Left ventricle myocardium inferior (tissue), 1 donor: ENCODE measurements around the gene SMARCA4. TPM values are rescaled to one million over a fixed set of nuclear protein-coding genes. Genes with fewer than 3 reads are reported as not detected.

Source experiments
- DNase-seq: peaks from one replicate; pipeline ENCODE4 v3.0.0-alpha.2; 2020
- H3K27ac ChIP-seq: fragments of 200-600 bp; replicated peaks from 2 replicates; pipeline ENCODE4 v1.8.0; 2021
- H3K27me3 ChIP-seq: fragments of 200-600 bp; 2 replicates; pipeline ENCODE4 v1.8.0; 2021; ENCODE audit warnings: low read depth
- H3K36me3 ChIP-seq: fragments of 200-600 bp; 2 replicates; pipeline ENCODE4 v1.8.0; 2021
- H3K4me1 ChIP-seq: fragments of 200-600 bp; 2 replicates; pipeline ENCODE4 v1.8.0; 2021
- H3K4me3 ChIP-seq: fragments of 200-600 bp; 2 replicates; pipeline ENCODE4 v1.8.0; 2021; ENCODE audit warnings: mild to moderate bottlenecking, moderate library complexity
- H3K9me3 ChIP-seq: fragments of 200-600 bp; replicated peaks from 2 replicates; pipeline ENCODE4 v1.8.0; 2021
- intact Hi-C: fragments of 100-400 bp; cut with micrococcal nuclease; formaldehyde crosslinking; loops from one replicate; pipeline ENCODE4 v1.11.0; 2022
- total RNA-seq: library from RNA; stranded (reverse); fragmentation: NEBNext Ultra II Directional; extraction: Animal tissue kit (Norgen Biotek cat#: 25700); gene quantifications from one replicate; pipeline ENCODE4 v1.2.1, GENCODE V29; 2021
- TF ChIP-seq, protein P1 (sequence below): fragments of 200-600 bp; IDR thresholded peaks from 2 replicates; pipeline ENCODE4 v1.8.0; 2021; ENCODE audit warnings: antibody characterized with exemption, mild to moderate bottlenecking, borderline replicate concordance
- donor health status: DM: no; HTN: yes; CAD: no; lungs with severe emphysema.

The SMARCA4 gene
- total RNA-seq, 1 donor from 2014 or later = 38.8 TPM

DNA sequence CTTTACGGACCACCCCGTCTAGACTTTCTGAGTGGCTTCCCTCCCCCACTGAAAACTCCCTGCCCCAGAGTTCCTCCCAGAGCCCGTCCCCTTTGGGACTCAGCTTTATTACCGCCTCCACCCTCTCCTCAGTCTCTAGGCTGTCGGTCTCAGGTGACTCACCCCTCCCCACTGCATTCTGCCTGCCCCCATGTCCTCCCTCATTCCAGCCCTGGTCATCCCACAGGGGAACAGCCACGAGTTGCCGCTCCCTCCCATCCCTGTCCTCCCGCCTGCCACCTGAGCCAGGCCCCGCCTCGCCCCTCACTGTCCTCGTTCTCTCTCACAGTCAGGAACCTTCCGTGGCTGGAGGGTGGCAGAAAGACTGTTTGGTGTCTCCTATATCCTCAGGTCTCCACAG lies 57.3 kb downstream of the SMARCA4 start:
- H3K9me3 ChIP-seq = no peaks in the 10 kb centered on the region
- peaks cover 99% of the 10 kb centered on the region for H3K36me3 ChIP-seq
- no peaks in the 10 kb centered on the region for H3K4me1 ChIP-seq
- TF ChIP-seq, protein P1, sequence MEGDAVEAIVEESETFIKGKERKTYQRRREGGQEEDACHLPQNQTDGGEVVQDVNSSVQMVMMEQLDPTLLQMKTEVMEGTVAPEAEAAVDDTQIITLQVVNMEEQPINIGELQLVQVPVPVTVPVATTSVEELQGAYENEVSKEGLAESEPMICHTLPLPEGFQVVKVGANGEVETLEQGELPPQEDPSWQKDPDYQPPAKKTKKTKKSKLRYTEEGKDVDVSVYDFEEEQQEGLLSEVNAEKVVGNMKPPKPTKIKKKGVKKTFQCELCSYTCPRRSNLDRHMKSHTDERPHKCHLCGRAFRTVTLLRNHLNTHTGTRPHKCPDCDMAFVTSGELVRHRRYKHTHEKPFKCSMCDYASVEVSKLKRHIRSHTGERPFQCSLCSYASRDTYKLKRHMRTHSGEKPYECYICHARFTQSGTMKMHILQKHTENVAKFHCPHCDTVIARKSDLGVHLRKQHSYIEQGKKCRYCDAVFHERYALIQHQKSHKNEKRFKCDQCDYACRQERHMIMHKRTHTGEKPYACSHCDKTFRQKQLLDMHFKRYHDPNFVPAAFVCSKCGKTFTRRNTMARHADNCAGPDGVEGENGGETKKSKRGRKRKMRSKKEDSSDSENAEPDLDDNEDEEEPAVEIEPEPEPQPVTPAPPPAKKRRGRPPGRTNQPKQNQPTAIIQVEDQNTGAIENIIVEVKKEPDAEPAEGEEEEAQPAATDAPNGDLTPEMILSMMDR = no peak
- no peak overlapping the region for H3K4me3 ChIP-seq
- intact Hi-C loops = no loop called here
- H3K27ac ChIP-seq = no peak overlapping the region
- no peaks in the 10 kb centered on the region for H3K27me3 ChIP-seq
- no peak for DNase-seq

- Histone ChIP-seq H3K9me3 (no peaks in the 10 kb centered on the region), H3K36me3 (peaks cover 99% of the 10 kb centered on the region), H3K4me1 (no peaks in the 10 kb centered on the region), H3K4me3 (no peak overlapping the region), H3K27ac (no peak overlapping the region), H3K27me3 (no peaks in the 10 kb centered on the region)
- TF ChIP-seq, protein P1 = no peak
- DNase-seq = no peak
- intact Hi-C loops = no loop called here
These were observed 57.9 kb downstream of the SMARCA4 start for GRCh38 chr19:11018763-11019162.

DNA sequence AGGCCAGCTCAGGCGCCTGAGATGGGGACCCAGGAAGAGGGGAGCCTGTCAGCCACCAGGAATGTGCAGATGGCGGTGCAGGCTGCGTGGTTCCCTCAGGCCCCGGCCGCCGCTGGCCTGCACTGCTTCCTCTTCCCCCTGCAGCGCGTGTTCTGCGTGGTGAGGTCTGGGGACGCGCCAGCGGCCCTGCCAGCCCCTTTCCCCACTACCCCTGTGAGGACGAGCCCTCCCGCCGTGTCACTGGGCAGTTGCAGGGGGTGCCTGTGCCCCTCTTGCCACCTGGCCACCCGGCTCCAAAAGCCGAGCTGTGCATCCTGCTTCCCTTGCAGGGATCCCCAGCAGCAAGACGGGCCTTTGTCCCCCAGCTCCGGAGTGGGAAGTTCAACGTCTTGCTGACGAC lies 58.4 kb downstream of the SMARCA4 start:
- intact Hi-C loops = no loop called here
- H3K36me3 ChIP-seq = peaks cover 99% of the 10 kb centered on the region
- no peaks in the 10 kb centered on the region for H3K27me3 ChIP-seq
- TF ChIP-seq, protein P1 = no peak
- no peak overlapping the region for H3K4me3 ChIP-seq
- H3K9me3 ChIP-seq = no peaks in the 10 kb centered on the region
- H3K27ac ChIP-seq = no peak overlapping the region
- H3K4me1 ChIP-seq = no peaks in the 10 kb centered on the region
- no peak for DNase-seq

- intact Hi-C loops = no loop called here
- DNase-seq = no peak
- H3K9me3 ChIP-seq = no peaks in the 10 kb centered on the region
- H3K27me3 ChIP-seq = no peaks in the 10 kb centered on the region
- no peak overlapping the region for H3K27ac ChIP-seq
- H3K36me3 ChIP-seq = peaks cover 99% of the 10 kb centered on the region
- H3K4me3 ChIP-seq = no peak overlapping the region
- TF ChIP-seq, protein P1 = no peak
- H3K4me1 ChIP-seq = no peaks in the 10 kb centered on the region
These were observed 59.0 kb downstream of the SMARCA4 start for GRCh38 chr19:11019824-11020223.

DNA sequence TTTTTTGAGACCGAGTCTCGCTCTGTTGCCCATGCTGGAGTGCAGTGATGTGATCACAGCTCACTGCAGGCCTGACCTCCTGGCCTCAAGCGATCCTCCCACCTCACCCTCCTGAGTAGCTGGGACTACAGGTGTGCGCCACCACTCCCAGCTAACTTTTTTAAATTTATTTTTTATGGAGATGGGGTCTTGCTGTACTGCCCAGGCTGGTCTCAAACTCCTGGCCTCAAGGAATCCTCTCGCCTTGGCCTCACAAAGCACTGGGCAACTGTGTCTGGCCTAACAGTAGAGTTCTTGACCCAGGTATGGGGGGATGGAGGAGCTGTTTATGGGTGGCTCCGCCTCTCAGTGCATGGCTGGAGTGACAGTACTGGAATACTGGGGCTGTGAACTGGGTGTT lies 59.6 kb downstream of the SMARCA4 start:
- intact Hi-C loops = no loop called here
- no peaks in the 10 kb centered on the region for H3K27me3 ChIP-seq

More for the DNA sequence above, 59.6 kb downstream of the SMARCA4 start:
- no peak for DNase-seq
- TF ChIP-seq, protein P1 = no peak
- Histone ChIP-seq H3K4me3 (no peak overlapping the region), H3K4me1 (no peaks in the 10 kb centered on the region), H3K27ac (no peak overlapping the region), H3K36me3 (peaks cover 99% of the 10 kb centered on the region), H3K9me3 (no peaks in the 10 kb centered on the region)
